Esophagus muscularis mucosa (tissue), 4 donors: Measurements from ENCODE around the gene ETF1. TPM values are rescaled to one million over a fixed set of nuclear protein-coding genes. Genes with fewer than 3 reads are reported as not detected.

Experiments used
- DNase-seq: peaks from one replicate; pipeline ENCODE4 v3.0.0-alpha.2; 2017; ENCODE audit errors: extremely low spot score
- H3K27ac ChIP-seq, 4 donors: fragments of 200-600 bp; sonication (generic); replicated peaks in 1 of 4; 1 replicate in 3 of 4; 2 replicates in 1 of 4; pipeline ENCODE4 v1.5.1; 2016 to 2019; ENCODE audit warnings: mild to moderate bottlenecking in 1 of 4
- H3K27me3 ChIP-seq, 4 donors: fragments of 200-600 bp; sonication (generic); one replicate each; pipeline versions ENCODE4 v1.5.1 to v1.6.0; 2016 to 2019
- H3K36me3 ChIP-seq, 4 donors: fragments of 200-600 bp; sonication (generic); one replicate each; pipeline ENCODE4 v1.5.1; 2016 to 2019
- H3K4me1 ChIP-seq, 4 donors: fragments of 200-600 bp; sonication (generic); one replicate each; pipeline ENCODE4 v1.5.1; 2016 to 2019
- H3K4me3 ChIP-seq, 4 donors: fragments of 200-600 bp; sonication (generic); 1 replicate in 2 of 4; 2 replicates in 2 of 4; pipeline ENCODE4 v1.5.1; 2016 to 2019; ENCODE audit warnings: mild to moderate bottlenecking in 4 of 4, moderate library complexity in 1 of 4
- H3K9me3 ChIP-seq, 4 donors: fragments of 200-600 bp; sonication (generic); 1 replicate in 3 of 4; 2 replicates in 1 of 4; pipeline ENCODE4 v1.5.1; 2016 to 2019
- CTCF ChIP-seq, 3 experiments: fragments of 200-600 bp in 2 of 3; fragments of 450-650 bp in 1 of 3; sonication (generic) in 2 of 3; IDR thresholded peaks; one replicate each; pipeline ENCODE4 v1.5.1; 2017 to 2019; ENCODE audit warnings: antibody characterized with exemption in 3 of 3, mild to moderate bottlenecking in 2 of 3, moderate library complexity in 1 of 3
- EP300 ChIP-seq: sonication (generic); formaldehyde crosslinking; IDR thresholded peaks from one replicate; pipeline ENCODE4 v1.6.1; 2017; ENCODE audit warnings: antibody characterized with exemption
- POLR2A ChIP-seq: fragments of 450-650 bp; IDR thresholded peaks from one replicate; pipeline ENCODE4 v1.6.1; 2017; ENCODE audit warnings: antibody characterized with exemption, moderate library complexity, mild to moderate bottlenecking, low read depth
- POLR2AphosphoS5 ChIP-seq, 2 donors: sonication (generic); formaldehyde crosslinking; IDR thresholded peaks; one replicate each; pipeline ENCODE4 v1.6.1; 2017; ENCODE audit warnings: antibody characterized with exemption in 2 of 2
- WGBS: methylation state at CpG from one replicate; pipeline ENCODE4 v1.1.5; 2018; 5-methylcytosine and 5-hydroxymethylcytosine counted together
- intact Hi-C: fragments of 100-400 bp; cut with DNase I; formaldehyde crosslinking; loops from one replicate; pipeline ENCODE4 v1.15.1; 2023
- total RNA-seq, 4 donors: library from RNA; depleted of rRNA; stranded (reverse); fragments of >200 nt; gene quantifications; one replicate each; pipeline versions ENCODE4 v1.1.0 to v1.2.1, GENCODE V29; 2016

ETF1 gene
- total RNA-seq, 4 donors from 2014 or later = 90.5 to 154 (median 111) TPM

- no peak for TF ChIP-seq CTCF (IDR thresholded peaks at IDR 0.05)
- TF ChIP-seq EP300 = no peak
- peak; percentile 23 to 39 for TF ChIP-seq POLR2AphosphoS5 (IDR thresholded peaks at IDR 0.05)
- TF ChIP-seq POLR2A = no peak
- 52% methylated on average over 4 of the region's 4 CpGs for WGBS
- Histone ChIP-seq H3K4me3 (no peak overlapping the region), H3K27me3 (no peaks in the 10 kb centered on the region), H3K27ac (peak overlapping the region; percentile 55 to 72 (median 61)), H3K9me3 (no peaks in the 10 kb centered on the region), H3K4me1 (peaks cover 18 to 39% (median 39%) of the 10 kb centered on the region in 4 donors), H3K36me3 (peaks cover 21 to 41% (median 30%) of the 10 kb centered on the region in 4 donors)
- intact Hi-C loops = loop anchor here (5.0 kb wide), 1 partner anchor 38 kb away; the partner anchor contains the start of gene ETF1
- no peak for DNase-seq
Measured at GRCh38 chr5:138504799-138505198, 38.2 kb downstream of the ETF1 start.

GRCh38 chr5:138503487-138504270, 39.4 kb downstream of the ETF1 start:
- intact Hi-C loops = loop anchor here (1.0 to 5.0 kb wide), 2 partner anchors 39 to 53 kb away; partner anchors contain the start of gene ETF1
- Histone ChIP-seq H3K27ac (peak overlapping the region; percentile 55 to 72 (median 61)), H3K9me3 (no peaks in the 10 kb centered on the region), H3K27me3 (no peaks in the 10 kb centered on the region), H3K4me3 (no peak overlapping the region), H3K4me1 (peaks cover 18 to 39% (median 39%) of the 10 kb centered on the region in 4 donors), H3K36me3 (peaks cover 19 to 30% (median 22%) of the 10 kb centered on the region in 4 donors)
- 23% methylated on average over 6 of the region's 6 CpGs for WGBS
- TF ChIP-seq CTCF (IDR thresholded peaks at IDR 0.05) (peak; percentile 77 to 85 (median 82)), POLR2AphosphoS5 (IDR thresholded peaks at IDR 0.05) (peak in 1 of 2 donors; percentile 38), POLR2A (no peak), EP300 (no peak)
- DNase-seq = no peak

- intact Hi-C loops = loop anchor here (5.0 kb wide), 1 partner anchor 40 kb away; the partner anchor contains the start of gene ETF1
- peaks cover 8 to 18% (median 11%) of the 10 kb centered on the region in 4 donors for H3K36me3 ChIP-seq
- H3K4me3 ChIP-seq = no peak overlapping the region
- no peaks in the 10 kb centered on the region for H3K9me3 ChIP-seq
- WGBS = 91% methylated on average over 11 of the region's 11 CpGs
- TF ChIP-seq POLR2AphosphoS5 (IDR thresholded peaks at IDR 0.05) = no peak
- no peak for TF ChIP-seq POLR2A
- no peak for TF ChIP-seq CTCF (IDR thresholded peaks at IDR 0.05)
- TF ChIP-seq EP300 = no peak
- DNase-seq = no peak
- peaks cover 18 to 39% (median 39%) of the 10 kb centered on the region in 4 donors for H3K4me1 ChIP-seq
- peak overlapping the region in 3 of 4 donors; percentile 35 to 72 (median 64) for H3K27ac ChIP-seq
- H3K27me3 ChIP-seq = no peaks in the 10 kb centered on the region
Measured at GRCh38 chr5:138502521-138502920, 40.5 kb downstream of the ETF1 start.

GRCh38 chr5:138502121-138502520, 40.9 kb downstream of the ETF1 start:
- no peaks in the 10 kb centered on the region for H3K27me3 ChIP-seq
- WGBS = 31% methylated on average over 4 of the region's 4 CpGs
- peak overlapping the region; percentile 24 to 72 (median 50) for H3K27ac ChIP-seq
- peaks cover 18 to 39% (median 39%) of the 10 kb centered on the region in 4 donors for H3K4me1 ChIP-seq
- H3K36me3 ChIP-seq = peaks cover 4 to 14% (median 7%) of the 10 kb centered on the region in 4 donors
- H3K9me3 ChIP-seq = no peaks in the 10 kb centered on the region
- intact Hi-C loops = loop anchor here (5.0 kb wide), 1 partner anchor 40 kb away; the partner anchor contains the start of gene ETF1
- H3K4me3 ChIP-seq = no peak overlapping the region
- no peak for DNase-seq
- TF ChIP-seq POLR2A (no peak), POLR2AphosphoS5 (IDR thresholded peaks at IDR 0.05) (peak in 1 of 2 donors; percentile 17)

- Histone ChIP-seq H3K27me3 (no peaks in the 10 kb centered on the region), H3K4me1 (peaks cover 0 to 23% (median 20%) of the 10 kb centered on the region in 4 donors), H3K9me3 (no peaks in the 10 kb centered on the region), H3K36me3 (no peaks in the 10 kb centered on the region), H3K4me3 (no peak overlapping the region), H3K27ac (no peak overlapping the region)
- intact Hi-C loops = no loop called here
- DNase-seq = no peak
- 63% methylated on average over 4 of the region's 4 CpGs for WGBS
- TF ChIP-seq EP300 (no peak), POLR2AphosphoS5 (IDR thresholded peaks at IDR 0.05) (no peak), POLR2A (no peak), CTCF (IDR thresholded peaks at IDR 0.05) (no peak)
Measured at GRCh38 chr5:138498376-138498775, 44.7 kb downstream of the ETF1 start.
